ENCODE data around the gene CDK14.

The CDK14 gene

GRCh38 chr7:90622670-90623069, 26.5 kb downstream of the CDK14 start:
- TF ChIP-seq, protein P1, sequence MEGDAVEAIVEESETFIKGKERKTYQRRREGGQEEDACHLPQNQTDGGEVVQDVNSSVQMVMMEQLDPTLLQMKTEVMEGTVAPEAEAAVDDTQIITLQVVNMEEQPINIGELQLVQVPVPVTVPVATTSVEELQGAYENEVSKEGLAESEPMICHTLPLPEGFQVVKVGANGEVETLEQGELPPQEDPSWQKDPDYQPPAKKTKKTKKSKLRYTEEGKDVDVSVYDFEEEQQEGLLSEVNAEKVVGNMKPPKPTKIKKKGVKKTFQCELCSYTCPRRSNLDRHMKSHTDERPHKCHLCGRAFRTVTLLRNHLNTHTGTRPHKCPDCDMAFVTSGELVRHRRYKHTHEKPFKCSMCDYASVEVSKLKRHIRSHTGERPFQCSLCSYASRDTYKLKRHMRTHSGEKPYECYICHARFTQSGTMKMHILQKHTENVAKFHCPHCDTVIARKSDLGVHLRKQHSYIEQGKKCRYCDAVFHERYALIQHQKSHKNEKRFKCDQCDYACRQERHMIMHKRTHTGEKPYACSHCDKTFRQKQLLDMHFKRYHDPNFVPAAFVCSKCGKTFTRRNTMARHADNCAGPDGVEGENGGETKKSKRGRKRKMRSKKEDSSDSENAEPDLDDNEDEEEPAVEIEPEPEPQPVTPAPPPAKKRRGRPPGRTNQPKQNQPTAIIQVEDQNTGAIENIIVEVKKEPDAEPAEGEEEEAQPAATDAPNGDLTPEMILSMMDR (IDR thresholded peaks at IDR 0.05), result no peak
- Histone ChIP-seq H3K4me3 (ENCODE audit: low read depth in 1 of 2, low read length in 1 of 2) (no peak overlapping the region), H3K36me3 (no peaks in the 10 kb centered on the region), H3K4me1 (ENCODE audit: control insufficient read depth in 1 of 2, insufficient read depth in 1 of 2, low read depth in 1 of 2, low read length in 1 of 2) (peaks cover 14 to 19% of the 10 kb centered on the region in 2 experiments), H3K9me3 (no peaks in the 10 kb centered on the region), H3K27ac (no peak overlapping the region), H3K27me3 (no peaks in the 10 kb centered on the region)

GRCh38 chr7:90624225-90624911, 28.2 kb downstream of the CDK14 start:
- Histone ChIP-seq H3K27me3 (no peaks in the 10 kb centered on the region), H3K36me3 (no peaks in the 10 kb centered on the region), H3K4me3 (ENCODE audit: low read depth in 1 of 2, low read length in 1 of 2) (no peak overlapping the region), H3K27ac (no peak overlapping the region), H3K4me1 (ENCODE audit: control insufficient read depth in 1 of 2, insufficient read depth in 1 of 2, low read depth in 1 of 2, low read length in 1 of 2) (peaks cover 14 to 19% of the 10 kb centered on the region in 2 experiments), H3K9me3 (no peaks in the 10 kb centered on the region)
- TF ChIP-seq, protein P1 (IDR thresholded peaks at IDR 0.05), result no peak

DNA sequence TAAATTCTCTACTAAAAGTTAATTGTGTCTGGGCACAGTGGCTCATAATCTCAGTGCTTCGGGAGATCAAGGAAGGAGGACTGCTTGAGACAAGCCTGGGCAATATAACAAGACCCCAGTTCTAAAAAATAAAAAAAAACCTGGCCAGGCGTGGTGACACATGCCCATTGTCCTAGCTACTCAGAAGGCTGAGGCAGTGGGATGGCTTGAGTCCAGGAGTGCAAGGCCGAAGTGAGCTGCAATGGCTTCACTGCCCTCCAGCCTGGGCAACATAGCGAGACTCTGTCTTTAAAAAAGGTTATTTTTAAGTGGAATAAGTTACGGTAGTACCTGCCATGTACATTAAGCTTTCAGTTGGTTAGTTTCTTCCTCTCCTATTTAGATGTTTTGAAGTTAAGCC, 28.9 kb downstream of the CDK14 start:
- peaks cover 14 to 19% of the 10 kb centered on the region in 2 experiments for H3K4me1 ChIP-seq (ENCODE audit: control insufficient read depth in 1 of 2, insufficient read depth in 1 of 2, low read depth in 1 of 2, low read length in 1 of 2)
- no peaks in the 10 kb centered on the region for H3K9me3 ChIP-seq
- no peak overlapping the region for H3K27ac ChIP-seq
- no peaks in the 10 kb centered on the region for H3K36me3 ChIP-seq
- H3K4me3 ChIP-seq (ENCODE audit: low read depth in 1 of 2, low read length in 1 of 2), result no peak overlapping the region
- TF ChIP-seq, protein P1 (IDR thresholded peaks at IDR 0.05), result no peak
- H3K27me3 ChIP-seq, result no peaks in the 10 kb centered on the region

- H3K4me3 ChIP-seq (ENCODE audit: low read depth in 1 of 2, low read length in 1 of 2), result no peak overlapping the region
Measured at GRCh38 chr7:90625562-90625961, 29.4 kb downstream of the CDK14 start.

GRCh38 chr7:90626013-90626412, 29.9 kb downstream of the CDK14 start:
- no peaks in the 10 kb centered on the region for H3K27me3 ChIP-seq
- H3K27ac ChIP-seq, result no peak overlapping the region
- TF ChIP-seq, protein P1 (IDR thresholded peaks at IDR 0.05), result no peak
- no peaks in the 10 kb centered on the region for H3K36me3 ChIP-seq
- H3K4me1 ChIP-seq (ENCODE audit: control insufficient read depth in 1 of 2, insufficient read depth in 1 of 2, low read depth in 1 of 2, low read length in 1 of 2), result peaks cover 11 to 16% of the 10 kb centered on the region in 2 experiments
- H3K9me3 ChIP-seq, result no peaks in the 10 kb centered on the region
- H3K4me3 ChIP-seq (ENCODE audit: low read depth in 1 of 2, low read length in 1 of 2), result no peak overlapping the region

More at GRCh38 chr7:90625562-90625961, 29.4 kb downstream of the CDK14 start:
- Histone ChIP-seq H3K27ac (no peak overlapping the region), H3K4me1 (ENCODE audit: control insufficient read depth in 1 of 2, insufficient read depth in 1 of 2, low read depth in 1 of 2, low read length in 1 of 2) (peaks cover 14 to 19% of the 10 kb centered on the region in 2 experiments), H3K27me3 (no peaks in the 10 kb centered on the region), H3K36me3 (no peaks in the 10 kb centered on the region), H3K9me3 (no peaks in the 10 kb centered on the region)
- TF ChIP-seq, protein P1 (IDR thresholded peaks at IDR 0.05), result no peak

Measured in neutrophil (primary cell).